Smooth muscle cell (in vitro differentiated cells): Measurements from ENCODE around the gene SLC5A2. TPM values are rescaled to one million over a fixed set of nuclear protein-coding genes. Genes with fewer than 3 reads are reported as not detected.

ENCODE experiments used
- DNase-seq: peaks from one replicate; lab custom pipeline; 2025; ENCODE audit not compliant: unreplicated experiment; lab: John Stamatoyannopoulos, UW
- H2AFZ ChIP-seq: fragments of 200-600 bp; sonication (generic); 2 replicates; pipeline ENCODE4 v1.6.0; 2016; ENCODE audit warnings: antibody characterized with exemption, low read depth, mild to moderate bottlenecking
- H3F3A ChIP-seq: fragments of 200-600 bp; sonication (generic); 2 replicates; pipeline ENCODE4 v1.6.0; 2017; ENCODE audit warnings: antibody characterized with exemption, low read depth
- H3K27ac ChIP-seq: fragments of 200-600 bp; sonication (generic); 2 replicates; pipeline ENCODE4 v1.5.1; 2016; ENCODE audit warnings: low read depth, mild to moderate bottlenecking
- H3K27me3 ChIP-seq: fragments of 200-600 bp; sonication (generic); 2 replicates; pipeline ENCODE4 v1.6.1; 2016; ENCODE audit warnings: low read depth, mild to moderate bottlenecking
- H3K36me3 ChIP-seq: fragments of 200-600 bp; sonication (generic); 2 replicates; pipeline ENCODE4 v1.5.1; 2016; ENCODE audit warnings: low read depth
- H3K4me1 ChIP-seq: fragments of 200-600 bp; sonication (generic); 2 replicates; pipeline ENCODE4 v1.5.1; 2016; ENCODE audit warnings: low read depth
- H3K4me2 ChIP-seq: fragments of 200-600 bp; sonication (generic); 2 replicates; pipeline ENCODE4 v1.6.0; 2016; ENCODE audit warnings: mild to moderate bottlenecking
- H3K4me3 ChIP-seq: fragments of 200-600 bp; sonication (generic); 2 replicates; pipeline ENCODE4 v1.5.1; 2016; ENCODE audit warnings: mild to moderate bottlenecking
- H3K79me2 ChIP-seq: fragments of 200-600 bp; sonication (generic); 2 replicates; pipeline ENCODE4 v1.6.0; 2016; ENCODE audit warnings: low read depth, mild to moderate bottlenecking
- H3K9ac ChIP-seq: fragments of 200-600 bp; sonication (generic); 2 replicates; pipeline ENCODE4 v1.6.0; 2016; ENCODE audit warnings: low read depth
- H3K9me3 ChIP-seq: fragments of 200-600 bp; sonication (generic); replicated peaks from 2 replicates; pipeline ENCODE4 v1.5.1; 2016; ENCODE audit warnings: low read depth
- H4K20me1 ChIP-seq: fragments of 200-600 bp; sonication (generic); 2 replicates; pipeline ENCODE4 v1.6.0; 2016; ENCODE audit warnings: low read depth
- CTCF ChIP-seq: fragments of 200-600 bp; sonication (generic); IDR thresholded peaks from 2 replicates; pipeline ENCODE4 v1.5.1; 2017; ENCODE audit warnings: borderline replicate concordance, mild to moderate bottlenecking, antibody characterized with exemption; ENCODE audit not compliant: insufficient read depth, poor library complexity, severe bottlenecking
- WGBS: methylation state at CpG from one replicate; pipeline ENCODE4 v1.1.7; 2016; ENCODE audit warnings: low lambda C conversion rate; 5-methylcytosine and 5-hydroxymethylcytosine counted together
- polyA plus RNA-seq: library from polyadenylated mRNA; unstranded; fragments of >200 nt; fragmentation: Nextera tagmentation; extraction: Ambion mirVana; gene quantifications from 2 replicates; pipeline ENCODE4 v1.2.1, GENCODE V29; 2016
- total RNA-seq: library from RNA; depleted of rRNA; stranded (reverse); fragments of >200 nt; gene quantifications from 2 replicates; pipeline ENCODE4 v1.2.3, GENCODE V29; 2014

The SLC5A2 gene
- total and polyA plus RNA-seq, 2 experiments from 2014 or later = 5.1 TPM; not detected in 1

- H3F3A ChIP-seq = no peaks in the 10 kb centered on the region
- H2AFZ ChIP-seq = no peak overlapping the region
- no peak overlapping the region for H3K9ac ChIP-seq
- peaks cover 26% of the 10 kb centered on the region for H3K79me2 ChIP-seq
- no peak for DNase-seq
- H3K27ac ChIP-seq = no peak overlapping the region
- TF ChIP-seq CTCF = no peak
- H3K4me1 ChIP-seq = peaks cover 15% of the 10 kb centered on the region
- 88% methylated on average over 4 of the region's 4 CpGs for WGBS
- no peaks in the 10 kb centered on the region for H3K36me3 ChIP-seq
- no peaks in the 10 kb centered on the region for H3K27me3 ChIP-seq
- no peak overlapping the region for H3K4me2 ChIP-seq
- H3K4me3 ChIP-seq = no peak overlapping the region
- H4K20me1 ChIP-seq = peaks cover 18% of the 10 kb centered on the region
- H3K9me3 ChIP-seq = no peaks in the 10 kb centered on the region
Observed at GRCh38 chr16:31505483-31505882, 22.6 kb downstream of the SLC5A2 start.

DNA sequence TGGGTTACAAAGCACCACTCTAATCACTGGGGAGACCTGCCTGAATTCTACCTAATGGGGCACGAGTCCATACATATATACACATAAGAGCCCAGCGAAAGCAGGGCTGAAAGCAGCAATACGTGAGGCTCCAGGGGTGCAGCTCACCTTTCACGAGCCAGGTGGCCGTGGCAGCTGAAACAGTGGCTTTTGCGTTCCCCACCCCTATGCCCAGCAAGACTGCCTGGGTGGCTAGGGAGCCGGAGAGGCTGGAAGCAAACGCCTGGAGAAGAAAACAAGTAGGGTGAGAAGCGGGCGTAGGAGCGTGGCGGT lies 24.6 kb downstream of the SLC5A2 start:
- H3K9ac ChIP-seq = peak overlapping the region; percentile 98
- TF ChIP-seq CTCF = no peak
- no peaks in the 10 kb centered on the region for H3K9me3 ChIP-seq
- H3K27me3 ChIP-seq = no peaks in the 10 kb centered on the region
- peak overlapping the region; percentile 89 for H3K27ac ChIP-seq
- WGBS = 1% methylated on average over 12 of the region's 12 CpGs
- peak overlapping the region; percentile 91 for H2AFZ ChIP-seq
- H3K4me1 ChIP-seq = peaks cover 15% of the 10 kb centered on the region
- peak overlapping the region; percentile 99 for H3K4me2 ChIP-seq
- H3K36me3 ChIP-seq = no peaks in the 10 kb centered on the region
- H3F3A ChIP-seq = no peaks in the 10 kb centered on the region
- peaks cover 26% of the 10 kb centered on the region for H3K79me2 ChIP-seq
- no peaks in the 10 kb centered on the region for H4K20me1 ChIP-seq
- peak overlapping the region; percentile 99 for H3K4me3 ChIP-seq
- DNase-seq = no peak

DNA sequence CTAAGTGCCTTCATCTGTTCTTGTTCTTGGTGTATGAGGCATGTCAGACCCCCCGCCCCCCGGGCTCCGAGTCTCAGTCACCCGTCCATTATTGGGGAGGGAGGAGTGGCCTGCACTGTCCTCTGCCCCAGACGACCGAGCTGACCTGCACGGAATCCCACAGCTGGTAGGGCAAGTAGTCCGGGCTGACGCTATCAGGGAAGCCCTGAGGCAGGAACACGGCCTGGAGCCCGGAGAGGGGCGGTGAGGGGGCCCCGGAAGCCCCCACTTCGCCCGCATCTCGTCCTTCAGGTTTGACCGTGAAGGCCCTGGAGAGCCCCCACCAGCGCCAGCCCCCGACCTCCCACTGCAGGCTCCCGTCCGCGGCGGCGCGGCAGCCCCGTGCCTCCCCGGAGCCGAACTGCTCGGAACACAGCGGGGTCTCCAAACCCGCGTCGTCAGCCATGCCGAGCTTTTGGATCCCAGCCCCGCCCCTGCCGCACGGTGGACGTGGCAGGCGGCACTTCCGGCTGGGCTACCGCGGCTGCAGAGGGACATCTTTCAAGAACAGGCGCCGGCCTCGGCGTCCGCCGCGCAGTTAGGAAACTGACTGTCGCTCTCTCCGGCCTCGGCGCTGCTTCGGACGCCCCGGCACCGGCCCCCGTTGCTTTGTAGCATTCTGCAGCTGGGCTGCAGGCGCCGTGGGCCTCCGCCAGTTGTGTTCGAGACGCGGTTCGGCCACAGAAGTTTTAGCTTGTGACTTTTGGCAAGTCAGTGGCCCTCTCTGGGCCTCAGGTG lies 25.2 kb downstream of the SLC5A2 start, which contains the start of gene RUSF1:
TSS of gene RUSF1 (minus strand) at position 463 of the 777 bp plus-strand sequence. CDS start at position 445, 18 bp downstream.
- TF ChIP-seq CTCF = no peak
- under 1% methylated on average over 58 of the region's 65 CpGs for WGBS

More for the DNA sequence above, 25.2 kb downstream of the SLC5A2 start, which contains the start of gene RUSF1:
- H3F3A ChIP-seq = no peaks in the 10 kb centered on the region
- H3K4me2 ChIP-seq = peak within 1 kb of the TSS; percentile 99
- peak; percentile 55 for DNase-seq
- peak within 1 kb of the TSS; percentile 98 for H3K9ac ChIP-seq
- peak within 1 kb of the TSS; percentile 89 for H3K27ac ChIP-seq
- no peaks in the 10 kb centered on the region for H3K27me3 ChIP-seq
- no peaks in the 10 kb centered on the region for H3K9me3 ChIP-seq
- peaks cover 15% of the 10 kb centered on the region for H3K4me1 ChIP-seq
- peak within 1 kb of the TSS; percentile 91 for H2AFZ ChIP-seq
- no peaks in the 10 kb centered on the region for H4K20me1 ChIP-seq
- peaks cover 26% of the 10 kb centered on the region for H3K79me2 ChIP-seq
- H3K4me3 ChIP-seq = peak within 1 kb of the TSS; percentile 99
- H3K36me3 ChIP-seq = no peaks in the 10 kb centered on the region
